Left lung (tissue), 10 donors: Measurements from ENCODE around the gene POLR2J3. TPM values are rescaled to one million over a fixed set of nuclear protein-coding genes. Genes with fewer than 3 reads are reported as not detected.
"Not testable (repeated sequence)": the region's sequence is repeated elsewhere in the genome, so short reads cannot be mapped to it uniquely, and the experiment has no call there.

Experiments
- ATAC-seq: fragments of 200-7000 bp; cut with Tn5 transposase; one replicate; pipeline ENCODE4 v1.9.1; 2020; ENCODE audit warnings: moderate library complexity
- DNase-seq, 4 donors: peaks; one replicate each; pipeline ENCODE4 v3.0.0-alpha.2; 2013 to 2020
- H3K27ac ChIP-seq, 2 donors: fragments of 200-600 bp; sonication (generic) in 1 of 2; one replicate each; pipeline versions ENCODE4 v1.5.0 to v1.8.0; 2020 to 2021
- H3K27me3 ChIP-seq, 2 donors: fragments of 200-600 bp; sonication (generic) in 1 of 2; one replicate each; pipeline versions ENCODE4 v1.5.0 to v1.8.0; 2020 to 2021
- H3K36me3 ChIP-seq, 2 donors: fragments of 200-600 bp; sonication (generic) in 1 of 2; one replicate each; pipeline versions ENCODE4 v1.5.0 to v1.8.0; 2020 to 2021
- H3K4me1 ChIP-seq, 2 donors: fragments of 200-600 bp; one replicate each; pipeline ENCODE4 v1.8.0; 2021
- H3K4me3 ChIP-seq, 2 donors: fragments of 200-600 bp; sonication (generic) in 1 of 2; one replicate each; pipeline versions ENCODE4 v1.5.0 to v1.8.0; 2020 to 2021; ENCODE audit warnings: mild to moderate bottlenecking in 1 of 2
- H3K9me3 ChIP-seq, 2 donors: fragments of 200-600 bp; sonication (generic) in 1 of 2; one replicate each; pipeline versions ENCODE4 v1.5.0 to v1.8.0; 2020 to 2021
- intact Hi-C, 2 donors: fragments of 100-400 bp; cut with DNase I; formaldehyde crosslinking; loops; one replicate each; pipeline versions ENCODE4 v1.11.2 to v1.14.2; 2022
- polyA plus RNA-seq, 6 donors: library from polyadenylated mRNA; unstranded; fragments of 120-200 nt; gene quantifications; one replicate each; pipeline ENCODE4 v1.2.1, GENCODE V29; 2013; ENCODE audit not compliant: insufficient read length in 6 of 6
- total RNA-seq, 2 donors: library from RNA; stranded (reverse); fragmentation: NEBNext Ultra II Directional; extraction: Animal tissue kit (Norgen Biotek cat#: 25700); gene quantifications; one replicate each; pipeline ENCODE4 v1.2.1, GENCODE V29; 2021
- donor health status: DM: no; HTN: yes; CAD: no.
- donor health status: DM: no; HTN: no; CAD: no.

Gene POLR2J3
- total and polyA plus RNA-seq, 8 donors = 21.6 to 108 (median 81.5) TPM

GRCh38 chr7:102611013-102611674, 38.8 kb upstream of the POLR2J3 start:
- H3K9me3 ChIP-seq, H3K4me1 ChIP-seq, H3K27ac ChIP-seq, intact Hi-C loops, H3K27me3 ChIP-seq, H3K4me3 ChIP-seq, DNase-seq, H3K36me3 ChIP-seq: not testable (repeated sequence)
- peak; percentile 55 for ATAC-seq

- peak in 2 of 4 donors; percentile 28 to 44 for DNase-seq
- H3K36me3 ChIP-seq, intact Hi-C loops, H3K4me3 ChIP-seq, H3K9me3 ChIP-seq, H3K27ac ChIP-seq, H3K27me3 ChIP-seq, ATAC-seq, H3K4me1 ChIP-seq: not testable (repeated sequence)
These were observed 38.1 kb upstream of the POLR2J3 start for GRCh38 chr7:102610441-102610840.

DNA sequence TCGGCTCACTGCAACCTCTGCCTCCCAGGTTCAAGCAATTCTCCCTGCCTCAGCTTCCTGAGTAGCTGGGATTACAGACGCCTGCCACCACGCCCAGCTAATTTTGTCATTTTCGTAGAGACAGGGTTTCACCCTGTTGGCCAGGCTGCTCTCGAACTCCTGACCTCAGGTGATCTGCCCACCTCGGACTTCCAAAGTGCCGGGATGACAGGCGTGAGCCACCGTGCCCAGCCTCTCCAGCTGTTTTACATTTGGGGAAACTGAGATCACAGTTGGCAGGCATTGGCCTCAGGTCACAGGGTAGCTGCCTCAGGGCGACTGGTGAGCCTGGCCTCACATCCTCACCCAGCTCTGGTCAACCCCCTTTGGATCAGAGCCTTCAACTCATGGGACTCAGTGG, 37.4 kb upstream of the POLR2J3 start:
- intact Hi-C loops, H3K9me3 ChIP-seq, DNase-seq: not testable (repeated sequence)

DNA sequence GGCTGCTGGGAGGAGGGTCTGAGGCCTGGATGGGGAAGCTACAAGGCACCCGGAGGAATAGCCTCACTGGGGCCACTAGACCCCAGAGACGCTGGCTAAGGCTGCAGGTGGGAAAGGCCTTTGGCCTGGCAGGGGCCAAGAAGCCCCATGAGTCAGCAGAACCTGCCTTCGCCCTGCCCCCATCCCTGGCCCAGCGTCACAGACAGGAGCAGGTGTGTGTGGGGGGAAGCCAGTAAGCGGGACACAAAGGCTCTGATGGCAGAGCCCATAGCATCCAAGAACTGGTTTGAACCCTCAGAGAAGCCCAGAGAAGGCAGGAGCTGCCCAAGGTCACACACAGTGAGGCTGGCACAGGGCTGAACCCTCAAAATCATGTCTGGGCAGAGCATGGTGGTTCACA, 34.5 kb upstream of the POLR2J3 start:
- not testable (repeated sequence) for H3K4me1 ChIP-seq, ATAC-seq

More for the DNA sequence above, 37.4 kb upstream of the POLR2J3 start:
- not testable (repeated sequence) for ATAC-seq, H3K4me1 ChIP-seq, H3K27me3 ChIP-seq, H3K36me3 ChIP-seq, H3K27ac ChIP-seq, H3K4me3 ChIP-seq

GRCh38 chr7:102604431-102605145, 32.2 kb upstream of the POLR2J3 start:
- H3K27ac ChIP-seq, H3K27me3 ChIP-seq, H3K36me3 ChIP-seq, DNase-seq, H3K9me3 ChIP-seq, H3K4me1 ChIP-seq, intact Hi-C loops, H3K4me3 ChIP-seq: not testable (repeated sequence)
- peak; percentile 30 for ATAC-seq

More for the DNA sequence above, 34.5 kb upstream of the POLR2J3 start:
- H3K27me3 ChIP-seq, H3K36me3 ChIP-seq, H3K27ac ChIP-seq, DNase-seq, intact Hi-C loops, H3K9me3 ChIP-seq, H3K4me3 ChIP-seq: not testable (repeated sequence)

DNA sequence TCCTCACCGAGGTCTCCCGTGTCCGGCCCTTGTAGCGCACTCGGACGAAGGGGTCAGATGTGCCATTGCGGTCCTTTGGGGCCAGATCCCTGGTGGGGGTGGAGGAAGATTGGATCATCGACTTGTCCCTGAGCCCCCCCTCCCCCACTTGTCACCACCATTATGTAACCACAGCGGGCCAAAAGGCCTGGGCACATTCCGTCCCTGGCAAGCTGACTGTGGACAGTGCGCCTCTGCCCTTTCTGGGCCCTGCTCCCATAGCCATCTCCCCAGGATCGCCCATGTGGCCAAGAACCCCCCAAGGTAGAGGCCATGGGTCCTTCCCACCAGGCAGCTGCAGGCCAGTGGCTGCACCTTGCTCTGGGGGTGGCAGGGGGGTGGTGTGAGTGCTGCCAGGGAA, 29.9 kb upstream of the POLR2J3 start:
- H3K9me3 ChIP-seq, H3K36me3 ChIP-seq, ATAC-seq, intact Hi-C loops, H3K27ac ChIP-seq, H3K4me1 ChIP-seq, DNase-seq, H3K27me3 ChIP-seq, H3K4me3 ChIP-seq: not testable (repeated sequence)

DNA sequence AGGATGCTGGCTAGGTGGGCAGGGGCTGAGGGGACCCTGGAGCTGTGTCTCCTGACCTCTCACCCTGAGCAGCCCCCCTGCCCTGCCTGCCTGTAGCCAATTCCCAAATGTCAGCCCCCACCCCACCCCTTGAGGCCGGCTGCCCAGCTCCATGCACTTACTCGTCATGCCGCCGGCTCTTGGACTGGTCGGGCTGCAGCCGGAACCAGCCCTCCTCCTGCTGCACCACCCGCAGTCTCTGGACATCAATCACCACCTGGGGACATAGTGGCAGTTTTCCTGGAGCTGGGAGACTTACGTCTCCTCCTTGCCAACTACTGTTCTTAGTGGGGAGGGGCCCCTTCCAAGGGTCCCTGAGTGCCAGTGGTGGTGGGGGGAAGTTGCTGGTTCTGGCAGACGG, 27.3 kb upstream of the POLR2J3 start:
- H3K4me1 ChIP-seq, H3K36me3 ChIP-seq, H3K27ac ChIP-seq, H3K27me3 ChIP-seq, H3K4me3 ChIP-seq, ATAC-seq, intact Hi-C loops, H3K9me3 ChIP-seq, DNase-seq: not testable (repeated sequence)

DNA sequence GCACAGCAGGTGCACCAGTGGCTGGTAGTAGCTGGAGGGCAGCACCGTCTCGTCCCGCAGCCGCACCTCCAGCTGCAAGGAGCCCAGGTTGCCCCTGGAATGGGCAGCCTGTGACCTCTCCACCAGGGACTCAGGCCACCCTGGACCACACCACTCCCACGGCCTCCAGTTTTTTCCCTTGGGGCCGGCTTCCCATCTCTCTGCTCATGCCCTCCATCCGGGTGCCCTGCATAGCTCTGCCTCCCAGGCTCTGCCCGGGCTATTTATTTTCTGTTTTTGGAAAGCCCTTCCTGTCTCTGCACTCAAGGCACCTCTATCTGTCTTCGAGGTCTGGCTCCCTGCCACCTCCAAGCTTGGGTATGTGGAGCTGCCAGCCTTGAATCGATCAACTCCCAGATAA, 23.7 kb upstream of the POLR2J3 start:
- H3K36me3 ChIP-seq, H3K9me3 ChIP-seq, H3K4me3 ChIP-seq, H3K4me1 ChIP-seq, H3K27ac ChIP-seq, H3K27me3 ChIP-seq, ATAC-seq, intact Hi-C loops: not testable (repeated sequence)
- peak in 2 of 4 donors; percentile 20 to 36 for DNase-seq

DNA sequence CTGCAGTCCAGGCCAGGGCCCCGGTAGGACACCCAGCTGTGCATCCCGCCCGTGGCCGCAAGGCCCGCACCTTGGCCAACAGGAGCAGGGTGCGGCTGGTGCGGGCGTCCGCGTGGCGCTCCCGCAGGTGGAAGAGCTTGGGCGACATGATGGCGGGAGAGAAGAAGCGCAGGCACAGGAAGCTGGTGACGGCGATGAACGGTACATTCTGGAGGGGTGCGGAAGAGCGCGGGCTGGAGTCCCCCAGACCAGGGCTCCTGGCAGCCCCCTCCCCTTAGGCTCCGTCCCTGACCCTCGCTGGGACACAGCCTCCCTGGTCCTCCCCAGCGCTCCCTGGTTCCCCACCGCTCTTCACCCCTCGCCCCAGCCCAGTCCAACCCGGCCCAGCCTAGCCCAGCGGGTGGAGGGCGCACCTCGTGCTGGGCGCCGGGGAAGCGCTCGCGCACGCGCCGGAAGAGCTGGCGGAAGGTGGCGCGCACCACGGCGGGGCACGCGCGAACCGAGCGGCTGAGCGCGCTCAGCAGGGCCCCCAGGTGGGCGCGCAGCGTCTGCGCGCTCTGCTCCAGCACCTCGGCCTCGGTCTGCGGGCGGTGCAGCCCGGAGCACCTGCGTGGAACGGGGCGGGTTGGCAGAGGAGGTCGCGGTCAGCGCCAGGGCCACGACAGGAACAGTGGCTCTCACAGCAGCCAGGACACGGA, 21.4 kb upstream of the POLR2J3 start:
- ATAC-seq = peak; percentile 37
- H3K27me3 ChIP-seq, intact Hi-C loops, H3K27ac ChIP-seq, H3K36me3 ChIP-seq, DNase-seq, H3K9me3 ChIP-seq, H3K4me3 ChIP-seq, H3K4me1 ChIP-seq: not testable (repeated sequence)

DNA sequence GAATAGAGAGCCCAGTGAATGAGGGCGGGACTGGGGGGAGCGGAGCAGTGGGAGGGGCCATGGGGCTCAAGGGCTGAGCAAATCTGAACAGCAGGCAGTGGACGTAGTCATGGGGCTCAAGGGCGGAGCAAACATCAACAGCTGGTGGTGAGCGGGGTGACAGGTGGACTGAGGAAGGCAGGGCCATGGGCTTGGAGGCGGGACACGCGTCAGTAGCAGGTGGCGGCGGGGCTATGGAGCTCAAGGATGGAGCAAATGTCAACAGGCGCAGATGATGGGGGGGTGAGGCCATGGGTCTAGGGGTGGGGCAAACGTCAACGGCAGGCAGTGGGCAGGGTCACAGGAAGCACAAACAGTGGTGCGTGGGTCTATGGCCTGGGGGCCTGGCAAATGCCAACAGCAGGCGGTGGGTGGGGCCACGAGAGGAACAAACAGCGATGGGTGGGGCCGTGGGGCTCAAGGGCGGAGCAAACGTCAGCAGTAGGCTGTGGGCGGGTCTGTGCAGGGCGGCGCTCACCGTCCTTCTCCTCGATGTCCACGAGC, 20.2 kb upstream of the POLR2J3 start:
- H3K36me3 ChIP-seq, intact Hi-C loops, H3K9me3 ChIP-seq, H3K27me3 ChIP-seq, H3K4me3 ChIP-seq, H3K27ac ChIP-seq, H3K4me1 ChIP-seq: not testable (repeated sequence)
- peak in 2 of 4 donors; percentile 85 to 86 for DNase-seq
- peak; percentile 86 for ATAC-seq

- intact Hi-C loops, H3K9me3 ChIP-seq, H3K4me1 ChIP-seq, H3K27ac ChIP-seq, DNase-seq, H3K4me3 ChIP-seq, H3K36me3 ChIP-seq, H3K27me3 ChIP-seq: not testable (repeated sequence)
- peak; percentile 56 for ATAC-seq
These were observed 17.5 kb upstream of the POLR2J3 start for GRCh38 chr7:102589857-102590256.

DNA sequence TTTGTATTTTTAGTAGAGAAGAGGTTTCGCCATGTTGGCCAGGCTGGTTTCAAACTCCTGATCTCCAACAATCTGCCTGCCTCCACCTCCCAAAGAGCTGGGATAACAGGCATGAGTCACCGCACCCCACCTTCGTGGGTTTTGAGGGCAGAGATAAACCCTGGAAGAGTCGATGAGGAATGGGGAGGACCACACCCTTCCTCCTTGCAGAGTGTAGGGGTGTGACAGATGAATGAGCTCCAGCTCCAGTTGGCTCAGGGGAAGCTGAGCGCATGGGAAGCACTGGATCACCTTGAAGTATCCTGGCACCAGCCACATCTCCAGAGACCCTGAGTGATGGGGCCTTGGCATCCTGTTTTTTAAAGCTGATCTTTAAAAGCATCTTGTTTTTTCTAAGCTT, 11.1 kb upstream of the POLR2J3 start:
- H3K27ac ChIP-seq, H3K4me1 ChIP-seq, intact Hi-C loops, ATAC-seq, H3K9me3 ChIP-seq, H3K36me3 ChIP-seq, H3K4me3 ChIP-seq, DNase-seq, H3K27me3 ChIP-seq: not testable (repeated sequence)

DNA sequence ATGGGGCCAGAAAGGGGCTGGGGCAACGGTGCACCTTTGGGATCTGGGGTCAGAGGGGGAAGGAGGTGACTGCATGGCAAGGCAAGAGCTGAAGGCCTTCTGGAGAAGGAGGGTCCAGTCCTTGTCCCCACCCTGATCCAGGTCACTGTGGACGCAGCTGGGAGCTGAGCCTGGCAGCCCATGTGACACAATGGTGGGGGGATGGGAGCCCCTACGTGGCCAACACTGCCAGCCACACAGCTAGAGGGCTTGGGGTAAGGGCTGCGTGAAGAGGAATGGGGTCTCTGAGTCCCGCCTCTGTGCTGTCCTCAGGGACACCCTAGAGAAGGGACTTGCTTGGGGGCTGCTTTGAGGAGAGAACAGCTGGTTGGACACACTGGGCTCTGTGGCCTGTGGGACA, 9.3 kb upstream of the POLR2J3 start:
- DNase-seq, H3K9me3 ChIP-seq, H3K4me3 ChIP-seq, H3K4me1 ChIP-seq, H3K27ac ChIP-seq, H3K27me3 ChIP-seq, ATAC-seq, intact Hi-C loops, H3K36me3 ChIP-seq: not testable (repeated sequence)
